GM19238 (cell line): ENCODE data around the gene DHX30.
A peak's percentile ranks its signal among the peaks of the same experiment; 100 is the strongest.
"Not testable (repeated sequence)": the region's sequence is repeated elsewhere in the genome, so short reads cannot be mapped to it uniquely, and the experiment has no call there.

Source experiments
- DNase-seq: peaks from one replicate; pipeline ENCODE4 v3.0.0; 2011; ENCODE audit warnings: low spot score; ENCODE audit not compliant: insufficient read length

Gene DHX30

GRCh38 chr3:47803480-47804025 is 615 bp downstream of the DHX30 start:
- DNase-seq = no peak

- DNase-seq = no peak
Measured at GRCh38 chr3:47804577-47804976, 1.6 kb downstream of the DHX30 start.

GRCh38 chr3:47813551-47814177 is 10.7 kb downstream of the DHX30 start:
- DNase-seq = no peak

DNA sequence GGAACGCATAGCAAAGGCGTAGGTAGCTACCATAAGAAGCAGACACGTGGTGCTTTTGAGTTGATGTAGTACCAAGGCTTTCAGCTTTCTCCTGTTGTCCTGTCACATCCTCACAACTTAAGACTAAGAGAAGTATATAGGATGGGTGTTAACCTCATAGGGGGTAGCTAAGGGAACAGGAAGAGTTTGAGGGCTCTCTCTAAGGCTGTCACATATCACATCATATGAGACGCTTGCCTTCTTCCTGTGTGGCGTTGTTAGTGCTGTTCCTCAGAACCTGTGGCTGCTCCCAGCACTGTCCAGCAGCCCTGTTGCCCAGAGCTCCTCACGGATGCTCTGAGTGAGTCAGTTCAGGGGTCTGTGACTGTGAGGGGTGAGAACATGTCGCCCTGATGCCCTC is 14.7 kb downstream of the DHX30 start:
- no peak for DNase-seq

GRCh38 chr3:47824541-47825473 is 21.9 kb downstream of the DHX30 start:
- peak; percentile 95 for DNase-seq

GRCh38 chr3:47825590-47825989 is 22.7 kb downstream of the DHX30 start:
- DNase-seq = no peak

DNA sequence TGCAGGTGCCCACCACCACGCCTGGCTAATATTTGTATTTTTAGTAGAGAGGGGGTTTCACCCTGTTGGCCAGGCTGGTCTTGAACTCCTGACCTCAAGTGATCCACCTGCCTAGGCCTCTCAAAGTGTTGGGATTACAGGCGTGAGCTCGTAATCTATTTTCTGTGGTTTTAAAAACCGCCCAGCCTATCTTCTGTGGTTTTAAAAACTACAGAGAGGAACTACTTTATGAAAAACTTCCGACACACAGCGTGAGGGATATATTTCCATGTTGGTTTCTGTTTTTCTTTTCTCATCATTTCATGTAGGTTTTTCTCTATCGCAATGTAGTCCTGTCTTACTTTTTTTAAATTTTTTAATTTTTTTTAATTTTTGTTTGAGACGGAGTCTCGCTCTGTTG is 26.5 kb downstream of the DHX30 start:
- not testable (repeated sequence) for DNase-seq

- no peak for DNase-seq
Measured at GRCh38 chr3:47836986-47837385, 34.0 kb downstream of the DHX30 start.

- no peak for DNase-seq
Measured at GRCh38 chr3:47838503-47838902, 35.6 kb downstream of the DHX30 start.

DNA sequence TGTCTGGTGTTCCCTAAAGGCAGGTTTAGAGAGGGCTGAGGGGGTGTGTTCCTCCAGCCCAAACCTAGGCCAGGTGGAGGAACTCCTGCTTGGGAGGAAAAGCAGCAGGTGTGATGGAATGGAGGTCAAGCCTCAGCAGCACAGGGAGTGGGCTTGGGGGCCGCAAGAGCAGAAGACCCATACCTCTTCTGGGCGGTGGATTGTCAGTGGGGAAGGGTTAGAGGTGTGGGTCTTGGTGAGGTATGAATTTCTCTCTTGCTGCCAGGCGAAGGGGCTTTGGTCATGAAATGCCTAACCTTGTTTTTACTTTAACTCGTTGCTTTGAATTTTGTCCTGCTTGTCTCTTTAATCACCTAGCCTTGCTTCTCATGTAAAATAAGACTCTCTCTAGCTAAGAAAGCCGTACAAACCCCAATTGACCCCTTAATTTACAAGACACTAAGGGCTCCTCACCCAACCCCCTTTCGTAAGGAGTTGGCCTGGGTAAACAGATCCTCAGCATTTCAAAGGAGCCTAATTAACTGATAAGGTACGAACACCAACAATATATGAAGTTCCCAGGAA is 38.9 kb downstream of the DHX30 start:
- DNase-seq = no peak

- no peak for DNase-seq
Measured at GRCh38 chr3:47846186-47846879, 43.4 kb downstream of the DHX30 start.

GRCh38 chr3:47846880-47847248 is 43.9 kb downstream of the DHX30 start:
- DNase-seq = no peak

DNA sequence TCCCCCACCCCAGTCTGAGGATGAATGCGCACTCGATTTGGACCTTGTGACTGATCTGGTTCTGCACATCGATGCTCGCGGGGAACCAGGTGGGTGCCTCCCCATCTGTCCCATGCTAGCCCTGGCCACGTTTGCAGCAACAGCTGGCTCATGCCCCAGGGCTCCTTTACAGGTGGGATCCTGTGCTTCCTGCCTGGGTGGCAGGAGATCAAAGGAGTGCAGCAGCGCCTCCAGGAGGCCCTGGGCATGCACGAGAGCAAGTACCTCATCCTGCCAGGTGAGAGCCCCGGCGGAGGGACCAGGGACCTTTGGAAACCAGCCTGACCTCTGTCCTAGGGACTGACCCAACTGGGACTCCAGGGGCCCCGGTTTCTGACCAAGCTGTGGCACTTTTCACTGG is 44.3 kb downstream of the DHX30 start:
- no peak for DNase-seq

- DNase-seq = no peak
Measured at GRCh38 chr3:47847801-47848518, 45.0 kb downstream of the DHX30 start.

- no peak for DNase-seq
Measured at GRCh38 chr3:47848599-47849117, 45.7 kb downstream of the DHX30 start.

DNA sequence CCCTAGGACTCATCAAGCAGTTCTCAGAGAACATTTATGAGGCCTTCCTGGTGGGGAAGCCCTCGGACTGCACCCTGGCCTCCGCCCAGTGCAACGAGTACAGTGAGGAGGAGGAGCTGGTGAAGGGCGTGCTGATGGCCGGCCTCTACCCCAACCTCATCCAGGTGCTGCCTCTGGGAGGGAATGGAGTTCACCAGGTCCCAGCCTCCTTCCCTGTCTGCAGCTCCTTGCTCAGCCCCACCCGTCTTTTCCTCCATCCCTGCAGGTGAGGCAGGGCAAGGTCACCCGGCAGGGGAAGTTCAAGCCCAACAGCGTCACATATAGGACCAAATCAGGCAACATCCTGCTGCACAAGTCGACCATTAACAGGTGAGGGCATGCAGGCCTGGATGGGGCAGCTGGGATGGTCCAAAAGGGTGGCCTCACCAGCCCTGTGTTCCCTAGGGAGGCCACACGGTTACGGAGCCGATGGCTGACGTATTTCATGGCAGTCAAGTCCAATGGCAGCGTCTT is 46.3 kb downstream of the DHX30 start:
- DNase-seq = no peak

DNA sequence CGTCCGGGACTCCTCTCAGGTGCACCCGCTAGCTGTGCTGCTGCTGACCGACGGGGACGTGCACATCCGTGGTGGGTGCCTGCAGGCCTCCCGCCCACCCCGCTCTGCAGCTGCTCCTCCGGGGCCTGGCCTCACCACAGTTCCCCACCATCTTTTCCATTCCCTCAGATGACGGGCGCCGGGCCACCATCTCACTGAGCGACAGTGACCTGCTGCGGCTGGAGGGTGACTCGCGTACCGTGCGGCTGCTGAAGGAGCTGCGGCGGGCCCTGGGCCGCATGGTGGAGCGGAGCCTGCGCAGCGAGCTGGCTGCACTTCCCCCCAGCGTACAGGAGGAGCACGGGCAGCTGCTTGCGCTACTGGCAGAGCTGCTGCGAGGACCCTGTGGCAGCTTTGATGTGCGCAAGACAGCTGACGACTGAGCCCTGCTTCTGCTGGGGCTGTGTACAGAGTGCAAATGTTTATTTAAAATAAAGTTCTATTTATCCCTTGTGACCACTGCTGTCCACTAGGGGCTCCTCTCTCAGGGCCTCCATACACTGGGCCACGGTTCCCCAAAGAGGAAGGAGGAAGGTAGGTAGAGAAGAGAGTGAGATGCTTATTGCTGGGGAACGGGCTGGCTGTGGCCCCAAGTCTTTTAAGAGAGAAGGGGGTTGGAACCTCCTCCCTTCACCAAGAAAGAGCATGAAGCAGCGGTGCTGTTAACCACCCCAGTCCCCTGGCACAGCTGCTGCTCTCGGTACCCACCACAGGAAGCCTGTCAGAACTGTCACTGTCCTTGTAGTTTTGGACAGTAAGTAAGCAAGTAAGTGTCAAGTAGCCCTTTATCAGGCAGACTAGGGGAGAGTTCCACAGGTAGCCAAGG is 47.0 kb downstream of the DHX30 start:
- no peak for DNase-seq

GRCh38 chr3:47850564-47851410 is 47.8 kb downstream of the DHX30 start:
- no peak for DNase-seq
